HEK293 (cell line): Measurements from ENCODE around the gene CAMKK1.

Source experiments
- CTCF ChIA-PET: fragments of 350-600 bp; formaldehyde crosslinking; extraction: SDS; loops from one replicate; lab custom pipeline; 2021; ENCODE audit warnings: antibody characterized with exemption; lab: Yijun Ruan, JAX
- POLR2A ChIA-PET: fragments of 300-600 bp; formaldehyde crosslinking; extraction: SDS; loops from one replicate; lab custom pipeline; 2020; ENCODE audit warnings: antibody characterized with exemption, inconsistent platforms; lab: Yijun Ruan, JAX
- H3K27ac ChIP-seq: fragments of 200-500 bp; sonication (Bioruptor generic); 2 replicates; pipeline ENCODE4 v1.5.1; 2014; ENCODE audit warnings: low read depth, low read length, control low read depth, inconsistent platforms; ENCODE audit errors: extremely low read depth
- H3K36me3 ChIP-seq, 2 experiments: fragments of 200-500 bp in 1 of 2; sonication (Bioruptor generic) in 1 of 2; 1 replicate in 1 of 2; 2 replicates in 1 of 2; pipeline ENCODE4 v1.5.1; 2014 to 2017; ENCODE audit warnings: inconsistent platforms in 2 of 2, low read length in 2 of 2; ENCODE audit not compliant: control insufficient read depth in 2 of 2, insufficient read depth in 1 of 2
- H3K4me1 ChIP-seq: fragments of 200-500 bp; sonication (Bioruptor generic); 2 replicates; pipeline ENCODE4 v1.5.1; 2014; ENCODE audit warnings: mild to moderate bottlenecking, low read length, inconsistent platforms; ENCODE audit not compliant: control insufficient read depth, insufficient read depth
- H3K4me3 ChIP-seq: 2 replicates; pipeline ENCODE4 v1.5.1; 2011; ENCODE audit warnings: low read depth, mild to moderate bottlenecking, control low read depth, low read length, moderate library complexity
- H3K9me3 ChIP-seq: fragments of 200-500 bp; sonication (Bioruptor generic); 2 replicates; pipeline ENCODE4 v1.5.1; 2014; ENCODE audit warnings: low read depth, low read length, inconsistent platforms; ENCODE audit not compliant: control insufficient read depth, insufficient read depth
- GLIS1 ChIP-seq: fragments of 450-650 bp; formaldehyde crosslinking; IDR thresholded peaks from 2 replicates; pipeline ENCODE4 v1.5.1; 2016; ENCODE audit warnings: missing biosample characterization, missing genetic modification characterization
- HOXD13 ChIP-seq: sonication (generic); formaldehyde crosslinking; IDR thresholded peaks from 2 replicates; pipeline ENCODE4 v1.8.0; 2022; ENCODE audit warnings: missing genetic modification reagents, borderline replicate concordance
- KLF9 ChIP-seq: fragments of 450-650 bp; formaldehyde crosslinking; IDR thresholded peaks from 2 replicates; pipeline ENCODE4 v1.5.1; 2016; ENCODE audit warnings: missing biosample characterization, missing genetic modification characterization, low read depth
- MEIS1 ChIP-seq: sonication (generic); formaldehyde crosslinking; IDR thresholded peaks from 2 replicates; pipeline ENCODE4 v1.8.1; 2022; ENCODE audit warnings: missing genetic modification reagents, mild to moderate bottlenecking, borderline replicate concordance
- OSR2 ChIP-seq: fragments of 450-650 bp; formaldehyde crosslinking; IDR thresholded peaks from 2 replicates; pipeline ENCODE4 v1.5.1; 2016; ENCODE audit warnings: missing biosample characterization, missing genetic modification characterization
- TRIM28 ChIP-seq: IDR thresholded peaks from 2 replicates; pipeline ENCODE4 v1.6.1; 2011; ENCODE audit warnings: low read length, control low read depth, borderline replicate concordance
- WT1 ChIP-seq: fragments of 450-650 bp; formaldehyde crosslinking; IDR thresholded peaks from 2 replicates; pipeline ENCODE4 v1.5.1; 2016; ENCODE audit warnings: missing biosample characterization, missing genetic modification characterization
- YY1 ChIP-seq: fragments of 450-650 bp; formaldehyde crosslinking; IDR thresholded peaks from 2 replicates; pipeline ENCODE4 v1.5.1; 2018; ENCODE audit warnings: missing biosample characterization, missing genetic modification characterization
- ZFP41 ChIP-seq: fragments of 450-650 bp; formaldehyde crosslinking; IDR thresholded peaks from 2 replicates; pipeline ENCODE4 v1.5.1; 2016; ENCODE audit warnings: missing biosample characterization, missing genetic modification characterization, borderline replicate concordance
- ZIC2 ChIP-seq: fragments of 450-650 bp; formaldehyde crosslinking; IDR thresholded peaks from 2 replicates; pipeline ENCODE4 v1.5.1; 2016; ENCODE audit warnings: missing biosample characterization, missing genetic modification characterization
- ZNF169 ChIP-seq: fragments of 450-650 bp; formaldehyde crosslinking; IDR thresholded peaks from 2 replicates; pipeline ENCODE4 v1.5.1; 2016; ENCODE audit warnings: missing biosample characterization, missing genetic modification characterization
- ZNF184 ChIP-seq: fragments of 450-650 bp; IDR thresholded peaks from 2 replicates; pipeline ENCODE4 v1.5.1; 2018; ENCODE audit warnings: missing biosample characterization, mild to moderate bottlenecking, missing genetic modification characterization
- ZNF19 ChIP-seq: fragments of 450-650 bp; formaldehyde crosslinking; IDR thresholded peaks from 2 replicates; pipeline ENCODE4; 2016; ENCODE audit warnings: missing biosample characterization, missing genetic modification characterization, low read depth
- ZNF274 ChIP-seq, 2 experiments: fragments of 200-500 bp in 1 of 2; fragments of 450-650 bp in 1 of 2; sonication (Bioruptor generic) in 1 of 2; formaldehyde crosslinking in 1 of 2; IDR thresholded peaks; 2 replicates each; pipeline versions ENCODE4 v1.5.1 to v1.6.1; 2014 to 2016; ENCODE audit warnings: borderline replicate concordance in 1 of 2, inconsistent platforms in 1 of 2, low read length in 1 of 2, missing biosample characterization in 1 of 2, missing genetic modification characterization in 1 of 2
- ZNF292 ChIP-seq: fragments of 450-650 bp; formaldehyde crosslinking; IDR thresholded peaks from 2 replicates; pipeline ENCODE4 v1.5.1; 2016; ENCODE audit warnings: low read depth, missing biosample characterization, missing genetic modification characterization, borderline replicate concordance
- ZNF398 ChIP-seq: fragments of 450-650 bp; formaldehyde crosslinking; IDR thresholded peaks from 2 replicates; pipeline ENCODE4 v1.5.1; 2017; ENCODE audit warnings: missing biosample characterization, missing genetic modification characterization
- ZNF561 ChIP-seq: fragments of 450-650 bp; IDR thresholded peaks from 2 replicates; pipeline ENCODE4 v1.5.1; 2018; ENCODE audit warnings: missing biosample characterization, missing genetic modification characterization, borderline replicate concordance
- ZNF629 ChIP-seq: fragments of 450-650 bp; formaldehyde crosslinking; IDR thresholded peaks from 2 replicates; pipeline ENCODE4 v1.5.1; 2017; ENCODE audit warnings: missing biosample characterization, missing genetic modification characterization
- TF ChIP-seq, protein P1 (sequence below): fragments of 450-650 bp; formaldehyde crosslinking; IDR thresholded peaks from 2 replicates; pipeline ENCODE4 v1.5.1; 2016; ENCODE audit warnings: missing biosample characterization, missing genetic modification characterization
- TF ChIP-seq, protein P2 (sequence below): fragments of 450-650 bp; formaldehyde crosslinking; IDR thresholded peaks from 2 replicates; pipeline ENCODE4 v1.5.1; 2016; ENCODE audit warnings: missing biosample characterization, missing genetic modification characterization
- TF ChIP-seq, protein P3 (sequence below): fragments of 450-650 bp; formaldehyde crosslinking; IDR thresholded peaks from 2 replicates; pipeline ENCODE4 v1.5.1; 2016; ENCODE audit warnings: missing biosample characterization, missing genetic modification characterization

The CAMKK1 gene

GRCh38 chr17:3879591-3880417 lies 13.0 kb downstream of the CAMKK1 start (continued):
- TF ChIP-seq OSR2 (tag by site-specific recombination) = no peak
- no peak for TF ChIP-seq ZNF292
- TF ChIP-seq, all 188 proteins: peak for 0

DNA sequence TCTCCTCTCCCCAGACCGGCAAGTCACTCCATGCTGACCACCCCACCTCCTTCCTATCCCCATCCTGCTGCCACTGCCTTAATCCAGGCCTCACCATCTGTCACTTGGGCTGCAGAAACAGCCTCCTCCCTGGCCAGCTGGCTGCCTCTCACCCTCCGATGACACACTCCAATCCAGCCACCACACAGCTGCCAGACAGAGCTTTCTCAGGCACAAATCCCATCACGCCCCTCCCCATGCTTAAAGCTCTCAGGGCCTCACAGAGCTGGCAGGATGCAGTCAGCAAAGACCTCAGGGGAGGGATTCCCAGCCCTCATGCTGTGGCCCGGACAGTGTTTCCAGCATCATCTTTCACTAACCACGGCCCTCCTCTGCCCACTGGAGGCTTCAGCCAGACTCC lies 13.7 kb downstream of the CAMKK1 start:
- Histone ChIP-seq H3K4me1 (no peaks in the 10 kb centered on the region), H3K27ac (no peak overlapping the region), H3K4me3 (no peak overlapping the region), H3K36me3 (peaks cover 17 to 86% of the 10 kb centered on the region in 2 experiments), H3K9me3 (no peaks in the 10 kb centered on the region)
- CTCF ChIA-PET = interaction anchor here (0.6 to 4.0 kb wide), 6 partner anchors 15 to 142 kb away, joined by 3 to 21 read pairs (median 4); no protein-coding TSS in a partner anchor
- POLR2A ChIA-PET = interaction anchor here (1.1 kb wide), 2 partner anchors 9 to 32 kb away, joined by 3 read pairs; no protein-coding TSS in a partner anchor
- peak; percentile 78 for TF ChIP-seq GLIS1
- peak; percentile 47 for TF ChIP-seq ZIC2
- TF ChIP-seq ZNF629 (tag by site-specific recombination) = no peak

- ChIA-PET POLR2A (interaction anchor here (0.5 kb wide), 1 partner anchor 43 kb away, joined by 3 read pairs; no protein-coding TSS in a partner anchor), CTCF (interaction anchor here (1.7 kb wide), 1 partner anchor 58 kb away, joined by 4 read pairs; no protein-coding TSS in a partner anchor)
- no peaks in the 10 kb centered on the region for H3K9me3 ChIP-seq
- H3K27ac ChIP-seq = no peak overlapping the region
- H3K4me3 ChIP-seq = no peak overlapping the region
- peaks cover 21 to 86% of the 10 kb centered on the region in 2 experiments for H3K36me3 ChIP-seq
- no peaks in the 10 kb centered on the region for H3K4me1 ChIP-seq
- TF ChIP-seq, protein P1, sequence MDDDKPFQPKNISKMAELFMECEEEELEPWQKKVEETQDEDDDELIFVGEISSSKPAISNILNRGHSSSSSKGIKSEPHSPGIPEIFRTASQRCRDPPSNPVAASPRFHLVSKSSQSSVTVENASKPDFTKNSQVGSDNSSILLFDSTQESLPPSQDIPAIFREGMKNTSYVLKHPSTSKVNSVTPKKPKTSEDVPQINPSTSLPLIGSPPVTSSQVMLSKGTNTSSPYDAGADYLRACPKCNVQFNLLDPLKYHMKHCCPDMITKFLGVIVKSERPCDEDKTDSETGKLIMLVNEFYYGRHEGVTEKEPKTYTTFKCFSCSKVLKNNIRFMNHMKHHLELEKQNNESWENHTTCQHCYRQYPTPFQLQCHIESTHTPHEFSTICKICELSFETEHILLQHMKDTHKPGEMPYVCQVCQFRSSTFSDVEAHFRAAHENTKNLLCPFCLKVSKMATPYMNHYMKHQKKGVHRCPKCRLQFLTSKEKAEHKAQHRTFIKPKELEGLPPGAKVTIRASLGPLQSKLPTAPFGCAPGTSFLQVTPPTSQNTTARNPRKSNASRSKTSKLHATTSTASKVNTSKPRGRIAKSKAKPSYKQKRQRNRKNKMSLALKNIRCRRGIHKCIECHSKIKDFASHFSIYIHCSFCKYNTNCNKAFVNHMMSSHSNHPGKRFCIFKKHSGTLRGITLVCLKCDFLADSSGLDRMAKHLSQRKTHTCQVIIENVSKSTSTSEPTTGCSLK (tag by site-specific recombination) = no peak
- TF ChIP-seq, protein P2, sequence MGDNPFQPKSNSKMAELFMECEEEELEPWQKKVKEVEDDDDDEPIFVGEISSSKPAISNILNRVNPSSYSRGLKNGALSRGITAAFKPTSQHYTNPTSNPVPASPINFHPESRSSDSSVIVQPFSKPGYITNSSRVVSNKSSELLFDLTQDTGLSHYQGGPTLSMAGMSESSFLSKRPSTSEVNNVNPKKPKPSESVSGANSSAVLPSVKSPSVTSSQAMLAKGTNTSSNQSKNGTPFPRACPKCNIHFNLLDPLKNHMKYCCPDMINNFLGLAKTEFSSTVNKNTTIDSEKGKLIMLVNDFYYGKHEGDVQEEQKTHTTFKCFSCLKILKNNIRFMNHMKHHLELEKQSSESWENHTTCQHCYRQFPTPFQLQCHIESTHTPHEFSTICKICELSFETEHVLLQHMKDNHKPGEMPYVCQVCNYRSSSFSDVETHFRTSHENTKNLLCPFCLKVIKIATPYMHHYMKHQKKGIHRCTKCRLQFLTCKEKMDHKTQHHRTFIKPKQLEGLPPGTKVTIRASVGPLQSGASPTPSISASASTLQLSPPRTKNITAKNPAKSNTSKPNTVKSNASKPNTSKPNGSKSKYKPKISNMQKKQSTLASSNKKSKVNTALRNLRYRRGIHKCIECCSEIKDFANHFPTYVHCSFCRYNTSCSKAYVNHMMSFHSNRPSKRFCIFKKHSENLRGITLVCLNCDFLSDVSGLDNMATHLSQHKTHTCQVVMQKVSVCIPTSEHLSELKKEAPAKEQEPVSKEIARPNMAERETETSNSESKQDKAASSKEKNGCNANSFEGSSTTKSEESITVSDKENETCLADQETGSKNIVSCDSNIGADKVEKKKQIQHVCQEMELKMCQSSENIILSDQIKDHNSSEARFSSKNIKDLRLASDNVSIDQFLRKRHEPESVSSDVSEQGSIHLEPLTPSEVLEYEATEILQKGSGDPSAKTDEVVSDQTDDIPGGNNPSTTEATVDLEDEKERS (tag by site-specific recombination) = no peak
- no peak for TF ChIP-seq ZNF274 (IDR thresholded peaks at IDR 0.05; ENCODE audit: low read length)
- TF ChIP-seq ZNF274 (tag by site-specific recombination; IDR thresholded peaks at IDR 0.05; ENCODE audit: borderline replicate concordance) = no peak
- TF ChIP-seq ZNF398 (tag by site-specific recombination) = no peak
- TF ChIP-seq ZNF169 = no peak
- no peak for TF ChIP-seq ZNF19 (tag by site-specific recombination)
- no peak for TF ChIP-seq YY1 (tag by site-specific recombination)
- TF ChIP-seq ZNF184 = no peak
- no peak for TF ChIP-seq ZNF561 (tag by site-specific recombination)
- TF ChIP-seq ZFP41 = no peak
- TF ChIP-seq HOXD13 = no peak
- TF ChIP-seq MEIS1 = no peak
- no peak for TF ChIP-seq TRIM28
- TF ChIP-seq WT1 (tag by site-specific recombination) = no peak
- TF ChIP-seq KLF9 (tag by site-specific recombination) = no peak
- TF ChIP-seq, protein P3, sequence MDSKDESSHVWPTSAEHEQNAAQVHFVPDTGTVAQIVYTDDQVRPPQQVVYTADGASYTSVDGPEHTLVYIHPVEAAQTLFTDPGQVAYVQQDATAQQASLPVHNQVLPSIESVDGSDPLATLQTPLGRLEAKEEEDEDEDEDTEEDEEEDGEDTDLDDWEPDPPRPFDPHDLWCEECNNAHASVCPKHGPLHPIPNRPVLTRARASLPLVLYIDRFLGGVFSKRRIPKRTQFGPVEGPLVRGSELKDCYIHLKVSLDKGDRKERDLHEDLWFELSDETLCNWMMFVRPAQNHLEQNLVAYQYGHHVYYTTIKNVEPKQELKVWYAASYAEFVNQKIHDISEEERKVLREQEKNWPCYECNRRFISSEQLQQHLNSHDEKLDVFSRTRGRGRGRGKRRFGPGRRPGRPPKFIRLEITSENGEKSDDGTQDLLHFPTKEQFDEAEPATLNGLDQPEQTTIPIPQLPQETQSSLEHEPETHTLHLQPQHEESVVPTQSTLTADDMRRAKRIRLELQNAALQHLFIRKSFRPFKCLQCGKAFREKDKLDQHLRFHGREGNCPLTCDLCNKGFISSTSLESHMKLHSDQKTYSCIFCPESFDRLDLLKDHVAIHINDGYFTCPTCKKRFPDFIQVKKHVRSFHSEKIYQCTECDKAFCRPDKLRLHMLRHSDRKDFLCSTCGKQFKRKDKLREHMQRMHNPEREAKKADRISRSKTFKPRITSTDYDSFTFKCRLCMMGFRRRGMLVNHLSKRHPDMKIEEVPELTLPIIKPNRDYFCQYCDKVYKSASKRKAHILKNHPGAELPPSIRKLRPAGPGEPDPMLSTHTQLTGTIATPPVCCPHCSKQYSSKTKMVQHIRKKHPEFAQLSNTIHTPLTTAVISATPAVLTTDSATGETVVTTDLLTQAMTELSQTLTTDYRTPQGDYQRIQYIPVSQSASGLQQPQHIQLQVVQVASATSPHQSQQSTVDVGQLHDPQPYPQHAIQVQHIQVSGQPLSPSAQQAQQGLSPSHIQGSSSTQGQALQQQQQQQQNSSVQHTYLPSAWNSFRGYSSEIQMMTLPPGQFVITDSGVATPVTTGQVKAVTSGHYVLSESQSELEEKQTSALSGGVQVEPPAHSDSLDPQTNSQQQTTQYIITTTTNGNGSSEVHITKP = no peak
These were observed 15.6 kb downstream of the CAMKK1 start for GRCh38 chr17:3877220-3877619.
